Endodermal cell (in vitro differentiated cells): ENCODE measurements around the gene LPP. TPM values are rescaled to one million over a fixed set of nuclear protein-coding genes. Genes with fewer than 3 reads are reported as not detected.

Source experiments
- DNase-seq: peaks from one replicate; pipeline ENCODE4 v3.0.0-alpha.2; 2017
- H3K27ac ChIP-seq: 2 replicates; pipeline ENCODE4 v1.5.1; 2013; ENCODE audit warnings: mild to moderate bottlenecking, low read depth, low read length, moderate library complexity
- H3K27me3 ChIP-seq: 2 replicates; pipeline ENCODE4 v1.6.1; 2013; ENCODE audit warnings: mild to moderate bottlenecking, low read length, moderate library complexity; ENCODE audit not compliant: insufficient read depth, control insufficient read depth, poor library complexity, severe bottlenecking
- H3K36me3 ChIP-seq: 2 replicates; pipeline ENCODE4 v1.7.0; 2013; ENCODE audit warnings: mild to moderate bottlenecking, low read length, moderate library complexity; ENCODE audit not compliant: control insufficient read depth, insufficient read depth
- H3K4me1 ChIP-seq: one replicate; pipeline ENCODE4 v1.7.0; 2013; ENCODE audit warnings: low read length; ENCODE audit not compliant: control insufficient read depth, insufficient read depth
- H3K4me3 ChIP-seq: 2 replicates; pipeline ENCODE4 v1.5.1; 2013; ENCODE audit warnings: mild to moderate bottlenecking, low read length, moderate library complexity
- H3K9ac ChIP-seq: 2 replicates; pipeline ENCODE4 v1.6.1; 2013; ENCODE audit warnings: mild to moderate bottlenecking, low read length, moderate library complexity; ENCODE audit not compliant: poor library complexity, severe bottlenecking; ENCODE audit errors: extremely low read depth
- H3K9me3 ChIP-seq: 2 replicates; pipeline ENCODE4 v1.6.1; 2013; ENCODE audit warnings: mild to moderate bottlenecking, low read length, moderate library complexity; ENCODE audit not compliant: control insufficient read depth
- H3K27ac Mint-ChIP-seq: 2 replicates; pipeline ENCODE4 v1.8.0; 2020; ENCODE audit warnings: mixed read lengths
- H3K27me3 Mint-ChIP-seq: 2 replicates; pipeline ENCODE4 v1.8.0; 2021; ENCODE audit warnings: mild to moderate bottlenecking, mixed read lengths; ENCODE audit not compliant: insufficient read depth
- H3K36me3 Mint-ChIP-seq: 2 replicates; pipeline ENCODE4 v1.8.0; 2020; ENCODE audit warnings: low read depth, mixed read lengths
- H3K4me1 Mint-ChIP-seq: 2 replicates; pipeline ENCODE4 v1.8.0; 2020; ENCODE audit warnings: mixed read lengths
- H3K4me3 Mint-ChIP-seq: 2 replicates; pipeline ENCODE4 v1.8.0; 2020; ENCODE audit warnings: mild to moderate bottlenecking, moderate library complexity, mixed read lengths
- H3K9me3 Mint-ChIP-seq: 2 replicates; pipeline ENCODE4 v1.8.0; 2020; ENCODE audit warnings: mild to moderate bottlenecking, mixed read lengths
- WGBS, 2 experiments: methylation state at CpG; one replicate each; pipeline versions ENCODE4 v1.1.5 to v1.1.7; 2013; ENCODE audit warnings: missing lambda C conversion rate in 2 of 2, mixed read lengths in 1 of 2; ENCODE audit not compliant: insufficient coverage in 1 of 2, insufficient read length in 1 of 2; 5-methylcytosine and 5-hydroxymethylcytosine counted together
- total RNA-seq, 2 donors: library from RNA; stranded (reverse); fragmentation: NEBNext Ultra II Directional in 1 of 2; extraction: Animal tissue kit (Norgen Biotek cat#: 25700) in 1 of 2; gene quantifications; 2 replicates in 1 of 2; 3 replicates in 1 of 2; pipeline ENCODE4 v1.2.1, GENCODE V29; 2021
- TF ChIP-seq, protein P1 (sequence below): fragments of 200-600 bp; sonication (generic); conservative IDR thresholded peaks from 2 replicates; pipeline ENCODE4 v1.5.0; 2021; ENCODE audit warnings: antibody characterized with exemption, mild to moderate bottlenecking

LPP gene
- total RNA-seq, 2 donors from 2014 or later: 78.0 to 105 TPM

DNA sequence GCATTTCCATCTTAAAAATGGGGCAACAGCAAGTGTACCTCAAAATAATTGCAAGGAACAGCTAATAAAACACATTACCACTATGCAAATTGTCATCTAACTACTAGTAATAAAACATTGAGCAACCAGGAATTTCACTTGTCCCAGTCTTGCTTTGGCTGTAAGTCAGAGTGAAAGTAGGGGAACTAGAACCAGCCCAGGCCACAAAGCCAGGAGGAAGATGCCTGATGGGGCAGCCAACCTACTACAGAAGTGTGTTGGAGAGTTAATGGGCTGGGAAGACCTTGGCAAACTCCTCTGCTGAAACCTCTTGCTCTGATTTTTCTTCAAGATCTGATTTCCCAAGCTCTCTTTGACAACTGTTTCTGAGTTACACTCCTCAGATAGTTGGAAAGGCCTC is 40.2 kb upstream of the LPP start:
- Histone ChIP-seq H3K4me3 (no peak overlapping the region), H3K4me1 (no peaks in the 10 kb centered on the region), H3K27ac (no peak overlapping the region), H3K9me3 (peaks cover 14% of the 10 kb centered on the region), H3K9ac (no peak overlapping the region), H3K36me3 (no peaks in the 10 kb centered on the region), H3K27me3 (peaks cover 63% of the 10 kb centered on the region)
- no peak overlapping the region for H3K4me3 Mint-ChIP-seq
- no peak for DNase-seq
- H3K36me3 Mint-ChIP-seq: no peaks in the 10 kb centered on the region
- no peak overlapping the region for H3K27ac Mint-ChIP-seq
- peaks cover 66% of the 10 kb centered on the region for H3K27me3 Mint-ChIP-seq
- H3K4me1 Mint-ChIP-seq: no peaks in the 10 kb centered on the region
- H3K9me3 Mint-ChIP-seq: peaks cover 8% of the 10 kb centered on the region
- TF ChIP-seq, protein P1, sequence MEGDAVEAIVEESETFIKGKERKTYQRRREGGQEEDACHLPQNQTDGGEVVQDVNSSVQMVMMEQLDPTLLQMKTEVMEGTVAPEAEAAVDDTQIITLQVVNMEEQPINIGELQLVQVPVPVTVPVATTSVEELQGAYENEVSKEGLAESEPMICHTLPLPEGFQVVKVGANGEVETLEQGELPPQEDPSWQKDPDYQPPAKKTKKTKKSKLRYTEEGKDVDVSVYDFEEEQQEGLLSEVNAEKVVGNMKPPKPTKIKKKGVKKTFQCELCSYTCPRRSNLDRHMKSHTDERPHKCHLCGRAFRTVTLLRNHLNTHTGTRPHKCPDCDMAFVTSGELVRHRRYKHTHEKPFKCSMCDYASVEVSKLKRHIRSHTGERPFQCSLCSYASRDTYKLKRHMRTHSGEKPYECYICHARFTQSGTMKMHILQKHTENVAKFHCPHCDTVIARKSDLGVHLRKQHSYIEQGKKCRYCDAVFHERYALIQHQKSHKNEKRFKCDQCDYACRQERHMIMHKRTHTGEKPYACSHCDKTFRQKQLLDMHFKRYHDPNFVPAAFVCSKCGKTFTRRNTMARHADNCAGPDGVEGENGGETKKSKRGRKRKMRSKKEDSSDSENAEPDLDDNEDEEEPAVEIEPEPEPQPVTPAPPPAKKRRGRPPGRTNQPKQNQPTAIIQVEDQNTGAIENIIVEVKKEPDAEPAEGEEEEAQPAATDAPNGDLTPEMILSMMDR: no peak

DNA sequence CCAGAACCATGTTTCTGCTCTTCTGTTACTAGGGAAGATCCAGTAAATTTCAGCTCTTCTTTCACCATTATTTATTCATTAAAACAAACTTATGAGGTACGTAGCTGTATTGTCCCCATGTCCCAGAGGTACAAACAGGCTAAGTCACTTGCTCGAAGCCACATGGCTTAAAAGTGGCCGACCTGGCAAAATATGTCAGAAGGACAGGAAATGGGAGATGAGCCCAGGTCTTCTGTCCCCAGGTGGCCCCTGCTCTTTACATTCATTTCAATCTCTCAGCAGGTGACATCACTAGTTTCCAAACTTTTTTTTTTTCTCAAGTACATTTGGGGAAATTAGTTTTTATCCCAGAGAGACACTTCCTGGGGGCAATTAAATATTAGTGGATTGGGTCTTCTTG is 34.1 kb upstream of the LPP start:
- Histone ChIP-seq H3K27ac (no peak overlapping the region), H3K4me3 (no peak overlapping the region), H3K36me3 (no peaks in the 10 kb centered on the region), H3K27me3 (peaks cover 15% of the 10 kb centered on the region), H3K4me1 (peaks cover 6% of the 10 kb centered on the region), H3K9me3 (no peaks in the 10 kb centered on the region), H3K9ac (no peak overlapping the region)
- no peaks in the 10 kb centered on the region for H3K36me3 Mint-ChIP-seq
- H3K4me3 Mint-ChIP-seq: no peak overlapping the region
- WGBS, 2 experiments: 73 to 80% methylated on average over 3 of the region's 3 CpGs
- H3K27ac Mint-ChIP-seq: no peak overlapping the region
- TF ChIP-seq, protein P1: no peak
- H3K4me1 Mint-ChIP-seq: peaks cover 16% of the 10 kb centered on the region
- H3K27me3 Mint-ChIP-seq: peaks cover 14% of the 10 kb centered on the region
- peaks cover 4% of the 10 kb centered on the region for H3K9me3 Mint-ChIP-seq
- no peak for DNase-seq

DNA sequence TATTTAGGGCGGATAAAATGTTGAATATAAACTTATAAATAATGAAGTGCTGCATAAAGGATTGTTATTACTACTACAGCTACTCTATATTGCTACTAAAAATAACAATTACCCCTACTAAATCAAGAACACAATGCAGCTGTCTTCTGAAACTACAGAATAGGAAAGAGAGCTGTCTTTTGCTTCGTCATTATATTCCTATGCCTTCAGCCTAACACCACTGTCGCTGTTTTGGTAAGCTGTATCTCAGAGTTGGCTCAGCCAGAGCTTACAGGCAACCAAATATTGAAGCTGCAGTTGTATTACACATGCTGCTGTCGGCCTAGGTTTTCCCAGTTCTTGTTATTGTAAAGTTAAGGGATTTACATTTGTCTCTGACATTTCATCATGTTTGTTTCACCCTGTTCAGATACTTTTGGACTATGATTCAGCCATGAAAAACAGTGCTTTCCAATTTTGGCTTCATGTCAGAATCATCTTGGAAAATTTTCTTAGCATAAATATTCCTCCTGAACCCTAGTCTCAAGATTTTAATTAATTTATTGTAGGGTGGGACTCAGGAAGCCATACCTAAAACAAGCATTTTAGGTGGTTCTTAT is 31.3 kb upstream of the LPP start:
- H3K36me3 Mint-ChIP-seq: no peaks in the 10 kb centered on the region

More for the DNA sequence above, 31.3 kb upstream of the LPP start:
- no peak overlapping the region for H3K4me3 ChIP-seq
- no peak overlapping the region for H3K9ac ChIP-seq
- H3K9me3 ChIP-seq: no peaks in the 10 kb centered on the region
- no peak overlapping the region for H3K27ac Mint-ChIP-seq
- DNase-seq: no peak
- 91 to 92% methylated on average over 3 of the region's 4 CpGs for WGBS, 2 experiments
- H3K27ac ChIP-seq: no peak overlapping the region
- TF ChIP-seq, protein P1: no peak
- H3K4me1 ChIP-seq: peaks cover 14% of the 10 kb centered on the region
- no peaks in the 10 kb centered on the region for H3K27me3 ChIP-seq
- no peaks in the 10 kb centered on the region for H3K36me3 ChIP-seq
- no peak overlapping the region for H3K4me3 Mint-ChIP-seq
- H3K27me3 Mint-ChIP-seq: no peaks in the 10 kb centered on the region
- peaks cover 28% of the 10 kb centered on the region for H3K4me1 Mint-ChIP-seq
- H3K9me3 Mint-ChIP-seq: no peaks in the 10 kb centered on the region
